GM12874 (cell line): Measurements from ENCODE around the gene DPH5.

Experiments
- TF ChIP-seq, protein P1 (sequence below): IDR thresholded peaks from 2 replicates; pipeline ENCODE4 v1.5.1; 2011; ENCODE audit warnings: low read depth, mild to moderate bottlenecking, control low read depth, low read length, moderate library complexity; ENCODE audit not compliant: insufficient read depth

DPH5 gene, protein sequence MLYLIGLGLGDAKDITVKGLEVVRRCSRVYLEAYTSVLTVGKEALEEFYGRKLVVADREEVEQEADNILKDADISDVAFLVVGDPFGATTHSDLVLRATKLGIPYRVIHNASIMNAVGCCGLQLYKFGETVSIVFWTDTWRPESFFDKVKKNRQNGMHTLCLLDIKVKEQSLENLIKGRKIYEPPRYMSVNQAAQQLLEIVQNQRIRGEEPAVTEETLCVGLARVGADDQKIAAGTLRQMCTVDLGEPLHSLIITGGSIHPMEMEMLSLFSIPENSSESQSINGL

DNA sequence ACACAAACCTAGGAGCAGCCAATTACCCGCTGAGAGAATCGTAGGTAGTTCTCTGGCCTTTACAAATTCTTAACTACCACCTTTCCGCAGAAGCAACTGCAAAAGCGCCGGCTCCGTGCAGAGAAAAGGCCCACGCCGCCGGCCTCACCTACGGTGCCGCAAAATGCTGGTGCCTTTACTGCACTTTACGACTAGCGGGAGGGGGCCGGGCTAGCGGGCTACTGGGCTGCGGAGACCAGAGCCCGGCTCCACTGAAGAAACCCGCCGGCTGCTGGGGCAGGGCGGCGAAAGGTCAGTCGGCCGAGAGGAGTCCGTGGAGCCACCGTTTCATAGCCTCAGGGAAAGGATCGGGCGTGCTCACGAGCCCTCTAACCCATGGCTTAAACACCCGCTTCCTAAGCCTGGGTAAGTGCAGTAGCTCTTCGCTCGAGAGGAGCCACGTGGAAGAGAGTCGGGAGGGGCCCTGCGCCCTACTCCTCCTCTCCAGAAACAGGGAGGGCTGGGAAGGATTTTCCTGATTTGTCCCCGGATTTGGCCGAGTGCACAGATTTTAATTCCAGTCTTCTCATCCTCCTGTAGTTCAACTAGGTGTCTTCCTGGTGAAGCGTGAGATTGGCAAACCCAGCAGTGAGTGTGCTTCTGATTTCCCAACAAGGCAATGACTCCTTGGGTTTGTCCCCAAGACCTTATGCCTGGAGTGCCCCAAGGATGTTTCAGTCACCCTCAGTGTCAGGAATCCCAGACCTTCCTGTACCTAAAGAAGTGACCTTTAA is at the start of gene DPH5:
DPH5 (minus strand) TSS at position 128 of the 773 bp plus-strand sequence. CDS start 341 bp downstream, outside the sequence.
- TF ChIP-seq, protein P1, sequence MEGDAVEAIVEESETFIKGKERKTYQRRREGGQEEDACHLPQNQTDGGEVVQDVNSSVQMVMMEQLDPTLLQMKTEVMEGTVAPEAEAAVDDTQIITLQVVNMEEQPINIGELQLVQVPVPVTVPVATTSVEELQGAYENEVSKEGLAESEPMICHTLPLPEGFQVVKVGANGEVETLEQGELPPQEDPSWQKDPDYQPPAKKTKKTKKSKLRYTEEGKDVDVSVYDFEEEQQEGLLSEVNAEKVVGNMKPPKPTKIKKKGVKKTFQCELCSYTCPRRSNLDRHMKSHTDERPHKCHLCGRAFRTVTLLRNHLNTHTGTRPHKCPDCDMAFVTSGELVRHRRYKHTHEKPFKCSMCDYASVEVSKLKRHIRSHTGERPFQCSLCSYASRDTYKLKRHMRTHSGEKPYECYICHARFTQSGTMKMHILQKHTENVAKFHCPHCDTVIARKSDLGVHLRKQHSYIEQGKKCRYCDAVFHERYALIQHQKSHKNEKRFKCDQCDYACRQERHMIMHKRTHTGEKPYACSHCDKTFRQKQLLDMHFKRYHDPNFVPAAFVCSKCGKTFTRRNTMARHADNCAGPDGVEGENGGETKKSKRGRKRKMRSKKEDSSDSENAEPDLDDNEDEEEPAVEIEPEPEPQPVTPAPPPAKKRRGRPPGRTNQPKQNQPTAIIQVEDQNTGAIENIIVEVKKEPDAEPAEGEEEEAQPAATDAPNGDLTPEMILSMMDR = no peak

DNA sequence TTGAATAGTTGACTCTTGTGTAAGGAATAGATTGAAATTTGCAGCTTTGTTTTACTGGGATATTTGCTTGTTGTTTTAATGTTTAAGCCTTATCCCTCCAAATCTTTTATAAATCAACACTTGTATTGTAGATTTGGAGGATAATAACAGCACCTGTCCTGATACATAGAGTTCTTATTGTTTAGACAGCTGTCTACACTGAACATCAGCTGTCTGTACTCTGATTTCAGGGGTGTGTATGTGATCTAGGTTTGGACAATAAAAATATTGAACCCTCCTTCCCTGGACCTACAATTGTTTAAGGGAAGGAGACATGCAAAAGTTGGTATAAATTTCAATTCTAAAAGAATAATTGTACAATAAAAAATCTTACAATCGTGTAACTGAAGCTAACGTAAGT is 48.3 kb upstream of the DPH5 start:
- TF ChIP-seq, protein P1 = no peak

DNA sequence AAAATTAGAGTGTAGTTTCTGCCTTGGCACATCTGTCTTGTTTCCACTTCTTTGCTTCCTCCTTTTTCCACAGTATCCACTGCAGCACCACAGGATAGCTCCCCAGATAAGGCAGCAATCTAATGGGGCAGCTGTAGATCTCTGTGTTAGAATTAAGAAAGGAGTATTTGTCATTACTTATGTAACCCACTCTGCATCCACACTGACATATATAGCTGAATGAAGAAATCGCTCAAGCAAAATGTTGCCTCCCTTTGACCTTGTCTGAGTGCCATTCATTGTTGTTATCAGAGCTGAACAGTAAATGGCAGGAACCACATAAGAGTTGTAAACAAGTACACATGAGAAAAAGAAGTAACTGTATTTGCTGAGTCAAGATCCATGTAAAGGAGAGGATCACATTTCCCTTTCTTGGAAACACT is 45.9 kb upstream of the DPH5 start:
- TF ChIP-seq, protein P1 = no peak

DNA sequence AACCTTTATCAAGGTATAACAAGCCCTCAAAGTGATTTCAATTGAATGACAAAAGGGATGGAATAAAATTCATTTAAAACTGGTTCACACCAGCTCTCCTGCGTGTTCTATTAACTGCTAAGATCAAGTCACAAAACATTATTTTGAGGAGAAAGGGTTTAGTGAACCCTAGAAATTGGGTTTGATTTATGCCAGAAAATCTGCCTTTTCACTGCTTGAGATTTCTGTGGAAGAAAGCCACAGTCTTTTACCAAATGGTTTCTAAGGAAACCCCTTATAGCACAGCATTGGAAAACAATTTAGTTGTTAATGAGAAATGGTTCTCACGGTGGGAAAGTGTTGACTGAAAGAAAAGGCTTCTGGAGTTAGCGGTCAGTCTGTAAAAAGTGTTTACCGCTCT is 43.6 kb upstream of the DPH5 start:
- TF ChIP-seq, protein P1 = no peak

DNA sequence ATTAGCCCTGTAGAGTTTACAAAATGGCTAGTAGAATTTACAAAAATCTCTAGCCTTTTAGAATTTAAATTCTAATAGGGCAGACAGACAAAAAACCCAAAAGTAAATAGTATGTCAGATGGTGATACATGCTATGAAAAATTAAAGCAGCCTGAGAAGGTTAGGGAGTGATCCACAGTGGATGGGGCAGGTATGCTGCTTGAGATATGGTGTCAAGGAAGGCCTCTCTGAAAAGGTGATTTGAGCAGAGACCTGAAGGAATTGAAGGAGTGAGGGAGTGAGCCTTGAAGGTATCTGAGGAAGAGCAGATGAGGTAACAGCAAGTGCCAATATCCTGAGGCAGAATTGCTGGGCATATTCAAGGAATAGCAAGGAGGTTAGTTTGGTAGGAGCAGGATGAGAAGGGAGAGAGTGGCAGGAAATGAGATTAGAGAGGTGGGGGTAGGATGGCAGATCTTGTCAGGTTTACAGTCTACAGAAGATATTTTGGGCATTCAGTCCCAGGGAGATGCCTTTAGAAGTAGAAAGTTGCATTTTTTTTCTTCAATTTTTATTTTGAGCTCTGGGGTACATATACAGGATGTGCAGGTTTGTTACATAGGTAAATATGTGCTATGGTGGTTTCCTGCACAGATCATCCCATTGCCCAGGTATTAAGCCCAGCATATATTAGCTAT is 40.8 kb upstream of the DPH5 start:
- TF ChIP-seq, protein P1 = no peak

DNA sequence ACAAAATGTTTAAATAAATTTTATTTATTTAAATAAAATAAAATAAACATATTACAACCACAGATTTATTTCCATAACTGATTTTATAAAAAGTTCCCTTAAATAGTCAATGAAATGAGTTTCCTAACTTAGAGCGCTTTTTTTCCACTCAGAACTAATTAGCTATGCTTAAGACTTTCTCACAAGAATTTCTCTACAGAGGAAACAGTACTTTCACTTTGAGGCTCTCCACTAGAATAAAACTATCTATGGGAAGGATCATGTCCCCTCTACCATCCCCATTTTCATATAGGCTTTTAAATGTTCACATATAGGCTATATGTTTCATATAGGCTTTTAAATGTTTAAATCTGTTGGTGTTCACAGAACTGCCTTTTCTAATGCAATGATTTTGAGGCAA is 40.0 kb upstream of the DPH5 start:
- TF ChIP-seq, protein P1 = no peak

DNA sequence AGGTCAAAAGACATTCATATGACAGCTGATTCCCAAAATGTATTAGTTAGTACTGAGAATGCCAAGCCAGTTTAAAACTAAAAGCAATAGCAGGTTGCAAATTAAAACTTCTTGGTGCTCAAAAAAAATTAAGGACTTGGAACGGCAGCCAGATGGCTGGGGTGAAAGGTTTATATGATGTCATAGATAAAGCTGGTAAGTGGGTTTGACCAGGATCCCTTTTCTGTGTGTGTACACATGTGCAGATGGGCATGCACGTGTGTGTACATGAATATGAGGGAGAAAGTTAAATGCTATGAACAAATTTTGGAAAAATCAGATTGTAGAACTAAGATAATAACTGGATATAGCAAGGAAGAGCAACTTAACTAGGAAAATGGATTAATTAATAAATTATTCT is 39.1 kb upstream of the DPH5 start:
- TF ChIP-seq, protein P1 = no peak
